HG03045 (cell line): Measurements from ENCODE around the gene PLEKHG4.

Source experiments
- ATAC-seq: cut with Tn5 transposase; IDR thresholded peaks from one replicate; pipeline ENCODE4 v1.9.1; 2021; ENCODE audit warnings: mild to moderate bottlenecking, moderate library complexity; ENCODE audit not compliant: unreplicated experiment

The PLEKHG4 gene

DNA sequence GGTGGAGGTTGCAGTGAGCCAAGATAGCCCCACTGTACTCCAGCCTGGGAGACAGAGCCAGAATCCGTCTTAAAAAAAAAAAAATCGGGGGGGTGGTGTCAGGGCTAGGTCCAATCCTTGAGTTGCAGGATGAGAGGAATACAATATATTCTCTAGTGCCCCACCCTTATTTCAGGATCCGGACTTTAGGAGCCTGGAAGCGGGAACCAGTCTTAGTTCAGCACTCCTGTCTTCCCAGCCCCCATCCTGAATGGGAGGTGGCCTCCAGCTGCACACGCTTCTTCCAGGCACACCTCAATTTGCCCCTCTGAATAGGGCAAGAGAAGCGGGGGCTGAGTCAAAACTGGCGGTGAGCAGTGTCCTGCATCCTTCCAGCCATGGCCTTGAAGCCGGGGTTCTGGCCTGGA is 33.7 kb upstream of the PLEKHG4 start:
- ATAC-seq = no peak

DNA sequence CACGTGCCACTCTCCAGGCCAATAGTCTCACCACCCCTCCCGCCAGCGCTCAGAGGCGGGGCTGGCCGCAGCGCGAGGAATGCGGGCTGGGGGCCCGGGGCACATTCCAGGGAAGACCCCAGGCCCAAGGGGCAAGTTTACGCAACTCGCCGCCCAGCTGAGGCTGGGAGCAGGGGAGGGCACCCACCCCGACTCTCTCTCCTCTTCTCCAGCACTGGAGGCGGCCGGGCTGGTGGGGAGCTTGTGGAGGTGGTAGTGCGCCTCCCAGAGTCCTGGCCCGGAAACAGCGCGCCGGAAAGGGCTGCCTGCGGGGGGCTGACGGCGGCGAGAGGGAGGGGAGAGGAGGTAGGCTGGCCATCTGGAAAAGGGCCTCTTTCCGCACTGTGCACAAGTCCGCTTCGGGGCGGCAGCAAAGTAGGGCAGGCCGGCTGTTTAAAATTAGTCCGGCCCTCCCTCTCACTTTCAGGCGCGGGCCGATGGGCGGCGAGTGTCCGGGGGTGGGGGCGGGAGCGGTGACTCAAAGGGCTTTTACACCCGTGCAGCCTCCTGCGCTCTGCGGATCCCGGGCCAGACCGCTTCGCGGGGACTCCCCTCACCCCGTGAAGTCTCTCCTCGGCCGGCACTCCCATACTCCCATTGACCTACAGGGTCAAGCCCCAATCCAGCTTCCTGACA is 33.1 kb upstream of the PLEKHG4 start:
- peak; percentile 29 for ATAC-seq

DNA sequence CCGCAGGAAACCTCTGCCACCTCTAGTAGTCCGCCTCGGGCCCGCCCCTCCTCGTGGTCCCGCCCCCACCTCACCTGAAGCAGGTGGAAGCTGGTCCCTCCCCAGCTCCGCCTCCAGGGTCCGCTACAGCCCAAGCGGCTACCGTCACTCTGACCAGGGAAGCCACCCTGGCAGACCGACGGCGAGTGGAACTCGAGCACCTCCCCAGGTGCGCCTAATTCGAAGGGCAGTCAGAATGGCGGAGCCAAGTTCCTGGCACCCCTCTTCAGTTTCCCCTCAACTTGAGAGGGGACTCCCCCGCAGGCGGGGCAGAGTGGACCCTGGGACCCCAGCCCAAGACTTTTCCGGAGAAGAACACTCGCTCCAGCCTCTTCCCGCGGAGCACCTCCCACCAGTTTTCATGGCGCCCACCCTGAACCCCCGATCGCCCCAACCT is 32.6 kb upstream of the PLEKHG4 start:
- ATAC-seq = peak; percentile 26

DNA sequence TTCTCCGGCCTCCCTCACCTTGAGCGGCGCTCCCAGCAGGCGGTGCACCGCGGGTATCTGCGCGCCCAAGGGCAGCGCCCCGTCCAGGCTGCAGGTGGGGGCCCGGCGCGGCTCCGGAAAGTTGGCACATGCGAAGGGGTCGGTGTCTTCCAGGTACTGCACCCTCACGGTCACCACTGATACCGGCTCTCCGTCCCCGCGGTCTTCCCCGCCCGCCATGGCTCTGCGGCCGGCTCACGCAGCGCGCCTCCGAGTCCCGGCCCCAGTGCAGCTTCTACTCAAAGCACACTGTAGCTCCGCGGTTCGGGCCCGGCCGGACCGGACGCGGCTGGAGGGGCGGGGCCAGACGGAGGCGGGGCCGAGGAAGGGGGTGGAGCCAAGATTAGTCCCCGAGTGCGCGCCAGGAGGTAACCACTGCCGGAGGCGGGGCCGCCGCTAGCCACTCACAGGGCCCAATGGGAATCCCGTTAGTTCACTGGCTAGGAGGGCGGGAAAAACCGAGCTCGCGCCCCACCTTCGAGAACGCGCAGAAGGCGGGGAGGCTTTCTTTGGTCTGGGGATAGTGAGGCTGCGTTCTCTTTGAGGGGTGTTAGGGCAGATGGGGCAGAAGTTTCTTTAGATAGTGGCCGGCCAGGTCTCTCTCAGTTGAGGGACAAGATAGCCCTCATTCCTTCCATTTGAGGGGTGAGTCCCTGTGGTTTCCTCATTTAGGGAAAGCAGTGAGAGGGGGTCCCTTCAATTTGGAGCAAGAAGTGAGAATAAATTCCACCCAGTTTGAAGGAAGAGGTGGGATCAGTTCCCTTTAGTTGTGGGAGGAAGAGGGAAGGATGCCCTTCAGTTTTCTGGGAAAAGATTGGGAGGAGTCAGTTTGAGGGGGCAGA is 31.9 kb upstream of the PLEKHG4 start, which contains the start of gene FHOD1:
TSS of gene FHOD1 (minus strand) at position 290 of the 881 bp plus-strand sequence. CDS start at position 219, 71 bp downstream.
- peak; percentile 53 for ATAC-seq

DNA sequence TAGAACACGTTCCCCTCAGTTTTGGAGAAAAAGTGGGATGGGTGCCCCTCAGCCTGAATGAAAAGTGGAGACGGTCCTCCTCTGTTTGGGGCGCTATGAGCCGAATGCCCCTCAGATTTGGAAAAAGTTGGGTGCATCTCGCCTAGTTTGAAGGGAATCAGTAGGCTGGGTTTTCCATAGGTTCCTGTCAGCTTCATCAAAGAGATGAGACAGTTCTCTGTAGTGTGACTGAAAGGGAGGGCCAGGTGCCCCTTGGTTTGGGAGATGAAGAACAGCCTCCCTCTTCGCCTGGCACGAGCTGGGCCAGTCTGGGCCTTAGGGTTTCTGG is 31.3 kb upstream of the PLEKHG4 start:
- ATAC-seq = no peak

DNA sequence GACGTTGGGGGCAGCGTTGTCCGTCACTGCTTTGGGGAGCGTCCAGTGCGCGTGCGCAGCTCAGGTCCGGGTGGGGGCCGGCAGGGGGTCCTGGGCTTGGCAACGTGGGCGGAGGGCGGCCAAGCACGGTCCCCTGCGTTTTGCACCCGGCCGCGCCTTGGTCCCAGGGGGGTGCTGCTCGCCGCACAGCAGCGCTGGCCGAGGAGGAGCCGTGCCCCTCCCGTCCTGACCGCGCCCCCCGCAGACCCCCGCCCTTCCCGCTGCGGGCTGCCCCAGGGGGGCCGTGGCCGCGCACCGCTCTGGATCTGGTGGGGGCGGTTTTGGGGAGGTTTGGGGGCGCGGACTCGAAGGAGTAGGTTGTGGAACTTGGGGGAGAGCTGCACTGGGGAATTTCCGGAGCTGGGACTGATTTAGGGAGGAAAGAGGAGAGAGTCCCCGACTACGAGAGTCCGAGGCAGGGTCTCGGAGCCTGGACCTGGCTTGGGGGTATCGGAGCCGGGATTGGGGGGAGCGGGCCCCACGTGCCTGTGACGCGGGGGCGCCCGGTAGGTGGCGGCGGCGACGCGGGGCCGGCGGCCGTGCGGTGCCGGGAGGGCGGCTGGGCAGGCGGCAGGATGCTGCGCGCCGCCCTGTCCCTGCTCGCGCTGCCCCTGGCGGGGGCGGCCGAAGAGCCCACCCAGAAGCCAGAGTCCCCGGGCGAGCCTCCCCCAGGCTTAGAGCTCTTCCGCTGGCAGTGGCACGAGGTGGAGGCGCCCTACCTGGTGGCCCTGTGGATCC is 30.7 kb upstream of the PLEKHG4 start, which contains the start of gene SLC9A5:
TSS of gene SLC9A5 (plus strand) at position 579 of the 777 bp plus-strand sequence. CDS start at position 615, 36 bp downstream.
- no peak for ATAC-seq

DNA sequence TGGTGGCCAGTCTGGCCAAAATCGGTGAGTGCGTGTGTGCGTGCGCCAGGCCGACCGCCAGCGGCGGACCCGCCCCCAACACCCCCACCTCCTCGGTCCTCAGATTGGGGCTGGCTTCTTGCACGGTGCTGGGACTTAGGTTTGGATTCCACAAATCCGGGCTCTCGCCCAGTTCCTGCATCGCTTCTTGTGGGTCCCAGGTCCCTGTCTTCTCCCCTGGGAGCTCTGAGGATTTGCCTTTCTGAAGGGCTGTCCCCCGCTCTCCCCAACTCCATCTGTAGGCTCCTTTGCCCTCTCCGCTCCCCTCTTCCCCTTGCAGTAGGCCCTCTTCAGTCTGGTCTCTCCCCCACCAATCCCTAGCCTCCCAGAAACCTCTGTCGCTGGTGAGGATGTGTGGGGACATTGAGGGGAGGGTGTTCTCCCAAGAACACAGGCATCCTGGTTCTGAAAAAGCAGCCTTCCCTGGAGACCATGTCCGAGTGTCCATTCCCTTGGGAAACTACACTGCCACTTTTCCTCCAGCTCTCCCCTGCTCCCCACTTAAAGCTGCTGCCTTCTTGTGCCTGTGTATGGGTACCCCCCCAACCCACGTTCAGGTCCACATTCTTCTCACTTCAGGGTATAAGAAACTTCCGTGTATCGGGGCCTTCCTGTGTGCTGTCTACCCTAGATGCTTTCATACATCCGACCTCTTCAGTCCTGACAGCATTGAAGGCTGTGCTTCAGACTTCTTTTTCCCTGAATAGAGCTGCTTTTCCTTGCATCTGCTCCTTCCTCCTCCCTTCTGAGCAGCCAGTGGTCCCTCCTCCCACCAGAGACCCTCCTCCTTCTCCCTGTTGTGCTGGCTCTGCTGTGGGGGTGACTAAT is 29.9 kb upstream of the PLEKHG4 start:
- ATAC-seq = no peak

DNA sequence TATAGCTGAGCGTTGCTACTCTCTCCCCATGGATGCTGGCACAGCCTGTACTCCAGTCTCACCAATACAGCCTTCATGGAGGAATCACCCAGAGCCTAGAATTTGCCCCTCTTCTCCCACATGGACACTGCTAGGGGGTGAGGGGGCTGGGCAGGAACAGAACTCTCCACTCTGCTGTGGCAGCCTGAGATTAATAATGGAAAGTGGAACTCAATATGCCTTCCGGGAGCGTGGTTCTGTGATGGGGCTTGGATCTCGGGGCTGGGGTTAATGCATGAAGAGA is 29.3 kb upstream of the PLEKHG4 start:
- ATAC-seq = no peak

DNA sequence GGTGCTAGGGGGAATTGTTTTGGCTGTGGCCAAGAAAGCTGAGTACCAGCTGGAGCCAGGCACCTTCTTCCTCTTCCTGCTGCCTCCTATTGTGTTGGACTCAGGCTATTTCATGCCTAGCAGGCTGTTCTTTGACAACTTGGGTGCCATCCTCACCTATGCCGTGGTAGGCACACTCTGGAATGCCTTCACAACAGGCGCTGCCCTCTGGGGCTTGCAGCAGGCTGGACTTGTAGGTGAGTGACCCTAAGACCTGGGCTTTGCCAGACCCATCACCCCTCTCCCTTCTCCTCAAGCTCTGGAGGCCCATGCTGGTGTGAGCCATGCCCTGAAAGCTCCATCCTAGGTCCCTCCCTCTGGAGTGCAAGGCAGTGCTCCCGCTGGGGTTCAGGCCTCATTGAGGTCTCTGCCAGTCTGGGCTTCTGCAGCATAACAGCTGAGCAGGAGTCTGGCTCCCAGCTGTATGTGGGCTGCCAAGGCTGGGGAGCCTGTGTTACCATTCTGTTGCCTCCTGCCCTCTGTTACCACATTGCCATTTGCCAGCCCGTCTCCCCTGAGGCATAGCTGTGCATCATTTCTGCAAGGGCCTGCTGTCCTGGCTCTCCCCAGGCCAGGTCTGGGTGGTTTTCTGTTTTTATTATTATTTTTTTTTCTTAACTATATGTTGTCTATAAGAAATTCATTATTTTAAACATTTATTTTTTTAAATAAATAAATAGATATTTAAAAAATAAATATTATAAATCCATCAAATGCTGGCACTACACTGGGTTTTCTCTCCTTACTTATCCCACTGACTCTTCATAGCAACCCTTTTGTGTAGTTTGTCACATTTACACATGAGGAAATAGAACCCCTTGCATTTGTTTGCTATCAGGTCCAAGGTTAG is 26.5 kb upstream of the PLEKHG4 start:
- no peak for ATAC-seq

DNA sequence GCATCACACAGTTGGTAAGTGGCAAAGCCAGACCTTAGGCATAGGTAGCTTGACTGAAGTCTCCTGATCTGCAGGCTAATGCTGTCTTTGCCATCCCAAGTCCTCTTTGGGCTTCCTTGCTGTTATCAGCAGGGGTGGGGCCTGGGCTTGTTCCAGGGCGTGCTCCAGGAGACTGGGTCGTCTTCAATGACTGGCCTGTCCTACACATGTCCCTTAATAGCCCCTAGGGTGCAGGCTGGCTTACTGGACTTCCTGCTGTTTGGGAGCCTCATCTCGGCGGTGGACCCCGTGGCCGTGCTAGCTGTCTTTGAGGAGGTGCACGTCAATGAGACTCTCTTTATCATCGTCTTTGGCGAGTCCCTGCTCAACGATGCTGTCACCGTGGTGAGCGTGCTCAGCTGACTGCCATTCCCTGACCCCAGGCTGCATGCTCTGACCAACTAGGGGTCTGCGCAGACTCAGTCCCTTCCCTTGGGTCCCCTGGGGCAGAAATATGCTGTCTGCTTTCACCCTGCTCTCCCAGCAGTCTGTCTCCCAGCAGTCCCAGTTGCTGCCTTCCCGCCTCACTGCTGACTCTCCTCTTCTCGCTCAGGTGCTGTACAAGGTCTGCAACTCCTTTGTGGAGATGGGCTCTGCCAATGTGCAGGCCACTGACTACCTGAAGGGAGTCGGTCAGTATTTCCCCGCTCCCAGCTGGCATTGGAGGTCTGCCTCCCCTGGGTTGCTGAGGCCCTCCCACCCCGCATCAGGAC is 24.4 kb upstream of the PLEKHG4 start:
- no peak for ATAC-seq

DNA sequence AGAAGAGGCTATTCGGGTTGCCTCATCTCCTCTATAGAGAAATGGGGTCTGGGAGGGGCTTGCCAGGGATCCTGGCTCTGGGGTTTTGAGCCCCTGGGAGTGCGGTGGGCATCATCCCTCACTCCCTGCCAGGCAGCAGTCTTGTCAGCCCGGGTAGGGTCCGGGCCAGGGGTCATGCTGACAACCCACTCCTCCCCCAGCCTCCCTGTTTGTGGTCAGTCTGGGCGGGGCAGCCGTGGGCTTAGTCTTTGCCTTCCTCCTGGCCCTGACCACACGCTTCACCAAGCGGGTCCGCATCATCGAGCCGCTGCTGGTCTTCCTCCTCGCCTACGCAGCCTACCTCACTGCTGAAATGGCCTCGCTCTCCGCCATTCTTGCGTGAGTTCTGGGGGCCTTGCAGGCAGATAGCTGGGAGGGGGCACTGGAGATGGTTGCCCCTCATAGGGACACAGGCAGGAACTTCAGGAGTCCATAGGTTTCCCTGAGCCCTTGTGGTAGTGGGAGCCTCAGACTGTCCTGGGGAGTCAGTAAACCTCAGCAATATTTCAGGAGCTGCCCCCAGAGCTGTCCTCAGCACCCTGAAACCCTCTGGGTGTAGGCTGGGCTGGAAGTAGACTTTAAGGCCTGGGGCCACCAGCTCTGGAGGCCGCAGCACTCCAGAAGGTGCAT is 23.6 kb upstream of the PLEKHG4 start:
- no peak for ATAC-seq

DNA sequence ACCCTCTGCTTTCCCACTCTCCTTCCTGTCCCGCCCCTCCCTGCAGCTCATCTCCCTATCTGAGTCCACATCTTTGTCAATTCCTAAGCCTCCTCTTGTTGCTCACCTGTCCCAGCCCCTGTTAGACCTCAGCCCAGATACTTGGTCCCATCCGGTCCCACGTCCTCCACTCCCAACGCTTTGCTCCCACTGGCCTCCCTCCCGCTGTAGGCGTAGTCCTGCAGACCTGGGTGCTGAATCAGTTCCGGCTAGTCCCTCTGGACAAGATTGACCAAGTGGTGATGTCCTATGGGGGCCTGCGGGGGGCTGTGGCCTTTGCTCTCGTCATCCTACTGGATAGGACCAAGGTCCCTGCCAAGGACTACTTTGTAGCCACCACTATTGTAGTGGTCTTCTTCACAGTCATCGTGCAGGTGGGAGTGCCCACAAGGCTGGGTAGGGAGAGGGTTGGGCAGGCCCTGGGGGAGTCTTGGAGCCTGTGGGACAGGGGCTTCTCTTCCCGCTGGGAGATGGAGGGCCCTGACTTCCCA is 22.6 kb upstream of the PLEKHG4 start:
- no peak for ATAC-seq

DNA sequence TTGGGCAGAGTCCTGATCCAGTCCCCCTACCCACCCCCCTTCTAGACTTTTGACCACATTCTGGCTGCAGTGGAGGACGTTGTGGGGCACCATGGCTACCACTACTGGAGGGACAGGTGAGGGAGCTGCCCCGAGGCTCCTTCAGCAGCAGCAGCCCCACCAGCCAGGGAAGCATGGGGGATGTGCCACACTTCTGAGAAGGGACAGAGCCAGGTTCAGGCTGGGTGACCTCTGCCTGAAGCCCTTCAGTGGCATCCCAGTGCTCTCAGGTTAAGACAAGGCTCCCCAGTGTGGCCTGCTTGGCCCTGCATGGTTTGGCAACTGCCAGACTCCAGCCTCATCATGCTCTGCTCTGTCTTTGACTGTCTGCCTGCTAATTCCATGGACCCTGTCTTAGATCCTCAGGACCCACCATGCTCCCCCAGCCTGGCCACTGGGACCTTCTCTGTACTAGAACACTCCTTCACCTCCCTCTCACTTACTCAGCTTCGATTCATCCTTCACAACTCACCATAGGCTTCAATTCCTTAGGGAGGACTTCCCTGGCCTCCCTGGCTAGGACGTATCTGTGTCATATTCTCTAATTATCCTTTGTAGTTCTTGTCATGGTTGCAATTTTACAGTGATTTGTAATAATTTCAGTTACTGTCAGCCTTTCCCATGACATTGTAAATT is 21.7 kb upstream of the PLEKHG4 start:
- ATAC-seq = no peak

DNA sequence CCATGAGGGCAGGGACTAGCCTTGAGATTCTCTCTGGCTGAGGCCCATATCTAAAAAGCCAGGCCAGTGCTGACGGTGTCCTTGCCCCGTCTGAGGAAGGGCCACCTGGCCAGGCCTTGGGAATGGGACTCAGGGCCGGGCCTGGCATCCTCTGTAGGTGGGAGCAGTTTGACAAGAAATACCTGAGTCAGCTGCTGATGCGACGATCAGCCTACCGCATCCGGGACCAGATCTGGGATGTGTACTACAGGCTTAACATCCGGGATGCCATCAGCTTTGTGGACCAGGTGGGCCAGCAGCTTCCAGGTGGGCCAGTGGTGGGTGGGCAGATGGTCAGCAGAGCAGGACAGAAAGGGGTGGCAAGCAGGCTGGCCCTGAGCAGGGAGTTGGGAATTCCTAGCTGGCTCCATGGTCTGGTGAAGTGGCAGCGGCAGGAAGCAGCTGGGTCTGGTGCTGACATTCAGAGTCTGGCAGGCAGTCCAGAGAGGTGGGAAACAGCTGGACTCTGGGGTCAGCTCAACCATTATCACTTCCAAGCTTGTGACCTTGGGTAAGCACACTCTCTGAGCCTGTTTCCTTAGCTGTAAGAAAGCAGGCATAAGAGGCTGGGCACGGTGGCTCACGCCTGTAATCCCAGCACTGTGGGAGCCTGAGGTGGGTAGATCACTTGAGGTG is 21.0 kb upstream of the PLEKHG4 start:
- ATAC-seq = no peak

DNA sequence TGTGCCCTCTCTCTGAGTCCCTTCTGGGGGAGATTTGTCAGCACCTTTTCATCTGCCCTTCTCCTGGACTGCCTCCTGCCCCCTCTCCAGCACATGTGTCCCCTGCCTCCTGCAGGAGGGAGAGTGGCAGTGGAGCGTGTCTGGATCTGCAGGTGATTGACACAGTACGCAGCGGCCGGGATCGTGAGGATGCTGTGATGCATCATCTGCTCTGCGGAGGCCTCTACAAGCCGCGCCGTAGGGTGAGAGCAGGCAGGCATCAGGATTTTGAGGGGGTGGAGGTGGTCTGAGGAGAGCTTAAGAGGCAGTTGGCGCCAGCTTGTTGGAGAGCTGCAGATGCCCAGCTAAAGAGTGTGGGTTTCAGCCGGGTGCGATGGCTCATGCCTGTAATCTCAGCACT is 19.6 kb upstream of the PLEKHG4 start:
- no peak for ATAC-seq

DNA sequence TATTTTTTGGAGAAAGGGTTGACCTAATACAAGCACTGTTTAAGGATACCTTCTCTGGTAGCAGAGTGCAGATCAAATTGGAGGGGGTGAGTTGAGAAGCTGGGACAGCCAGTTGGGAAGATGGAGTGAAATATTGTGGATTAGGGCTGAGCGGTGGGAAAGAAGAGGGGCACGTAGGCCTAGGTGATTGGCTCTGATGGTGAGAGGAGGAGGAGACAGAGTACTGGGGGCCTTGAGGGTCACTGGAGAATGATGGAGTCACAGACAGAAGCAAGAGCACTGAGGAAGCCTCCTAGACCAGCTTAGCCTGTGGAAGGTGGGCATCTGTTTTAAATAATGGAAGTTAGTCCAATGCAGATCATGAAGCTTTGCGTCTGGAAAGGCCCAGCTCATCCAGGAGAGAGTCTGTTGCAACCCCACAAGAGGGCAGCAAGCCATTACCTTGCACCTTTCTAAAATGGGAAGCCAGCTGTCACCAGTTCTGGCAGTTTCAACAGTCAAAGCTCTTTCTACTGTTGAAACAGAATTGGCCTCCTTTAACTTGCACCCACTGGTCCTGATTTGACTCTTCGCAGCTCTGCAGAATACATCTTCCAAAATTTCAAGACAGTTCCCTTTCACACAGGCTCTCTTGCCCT is 18.8 kb upstream of the PLEKHG4 start:
- ATAC-seq = no peak

DNA sequence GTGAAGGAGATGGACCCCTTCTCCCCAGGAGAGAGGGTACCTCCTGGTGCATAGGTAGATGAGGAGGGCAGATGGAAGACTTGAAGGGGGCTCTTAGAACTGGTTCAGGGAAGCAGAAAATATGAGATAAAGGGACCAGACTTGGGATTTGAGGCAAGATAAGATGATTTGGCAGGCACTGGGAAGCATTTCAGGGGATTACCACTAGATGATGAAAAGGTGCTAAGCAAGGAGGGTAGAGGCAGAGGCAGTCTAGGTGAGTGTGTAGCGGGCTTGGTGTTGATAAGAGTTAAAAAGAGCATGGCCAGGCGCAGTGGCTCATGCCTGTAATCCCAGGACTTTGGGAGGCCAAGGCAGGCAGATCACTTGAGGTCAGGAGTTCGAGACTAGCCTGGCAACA is 16.1 kb upstream of the PLEKHG4 start:
- ATAC-seq = no peak
